ENCODE measurements around the gene MTR. TPM values are rescaled to one million over a fixed set of nuclear protein-coding genes. Genes with fewer than 3 reads are reported as not detected.

Gene MTR
- total and polyA plus RNA-seq, 9 of the 15 experiments (the other 6 are each of a cell fraction or from before 2014, with no cell fraction given), result 3.4 to 44.3 (median 20.3) TPM

- Histone ChIP-seq H3K9me1 (ENCODE audit: control insufficient read depth, insufficient read depth, low read length) (no peaks in the 10 kb centered on the region), H3K27me3 (ENCODE audit: control insufficient read depth in 2 of 2, insufficient read depth in 2 of 2, low read length in 2 of 2) (no peaks in the 10 kb centered on the region), H3K9ac (ENCODE audit: insufficient read depth in 1 of 2, low read depth in 2 of 2, low read length in 2 of 2) (no peak overlapping the region), H3K79me2 (ENCODE audit: control insufficient read depth, insufficient read depth, low read length) (no peaks in the 10 kb centered on the region), H3K36me3 (ENCODE audit: control insufficient read depth, insufficient read depth, low read length) (peaks cover 94% of the 10 kb centered on the region), H3K27ac (ENCODE audit: extremely low read depth, low read depth, low read length) (no peak overlapping the region), H3K4me3 (no peak overlapping the region), H3K4me1 (replicated peaks in 1 of 2; ENCODE audit: control insufficient read depth in 2 of 2, insufficient read depth in 2 of 2, low read length in 2 of 2) (no peaks in the 10 kb centered on the region), H3K4me2 (ENCODE audit: insufficient read depth, low read length) (no peak overlapping the region), H3K9me3 (replicated peaks; ENCODE audit: control insufficient read depth, insufficient read depth, low read depth, low read length) (no peaks in the 10 kb centered on the region), H4K20me1 (replicated peaks; ENCODE audit: control insufficient read depth, insufficient read depth, low read length) (no peaks in the 10 kb centered on the region), H2AFZ (ENCODE audit: low read depth, low read length) (no peak overlapping the region)
- POLR2A ChIA-PET, result interaction anchor here (0.6 kb wide), 1 partner anchor 1250 kb away, joined by 4 read pairs; no protein-coding TSS in a partner anchor
- intact Hi-C loops (cut with micrococcal nuclease), result no loop called here
- no peak for ATAC-seq
- 84% methylated on average over 5 of the region's 5 CpGs for WGBS (ENCODE audit: insufficient coverage, low coverage, missing lambda C conversion rate)
- TF ChIP-seq MEF2D (tag; conservative IDR thresholded peaks at IDR 0.05; ENCODE audit: low read depth) (no peak), USF1 (CRISPR knock-in tag; IDR thresholded peaks at IDR 0.05) (no peak), POU5F1 (IDR thresholded peaks at IDR 0.05; ENCODE audit: borderline replicate concordance, low read depth, low read length, partially characterized antibody) (no peak), ETV5 (CRISPR knock-in tag; IDR thresholded peaks at IDR 0.05; ENCODE audit: low read depth) (no peak), ZBTB33 (CRISPR knock-in tag; IDR thresholded peaks at IDR 0.05) (no peak)
- in situ Hi-C loops (cut with MboI), result no loop called here
- no peak for DNase-seq (ENCODE audit: extremely low read depth in 1 of 4, low spot score in 3 of 4)
- CTCF ChIA-PET (ENCODE audit: low intra/inter-chr PET ratio), result interaction anchor here (0.7 kb wide), 1 partner anchor 37 kb away, joined by 5 read pairs; no protein-coding TSS in a partner anchor
- no TSS peak for BruUV-seq (replicated peaks)
- no peak for FAIRE-seq
Observed at GRCh38 chr1:236836157-236836556, 41.1 kb downstream of the MTR start.

Measured in K562 (cell line).